NCI-H1436 (cell line): ENCODE data around the gene CTCF.

ENCODE experiments used
- DNase-seq: peaks from one replicate; lab custom pipeline; 2025; lab: John Stamatoyannopoulos, UW

CTCF gene

DNA sequence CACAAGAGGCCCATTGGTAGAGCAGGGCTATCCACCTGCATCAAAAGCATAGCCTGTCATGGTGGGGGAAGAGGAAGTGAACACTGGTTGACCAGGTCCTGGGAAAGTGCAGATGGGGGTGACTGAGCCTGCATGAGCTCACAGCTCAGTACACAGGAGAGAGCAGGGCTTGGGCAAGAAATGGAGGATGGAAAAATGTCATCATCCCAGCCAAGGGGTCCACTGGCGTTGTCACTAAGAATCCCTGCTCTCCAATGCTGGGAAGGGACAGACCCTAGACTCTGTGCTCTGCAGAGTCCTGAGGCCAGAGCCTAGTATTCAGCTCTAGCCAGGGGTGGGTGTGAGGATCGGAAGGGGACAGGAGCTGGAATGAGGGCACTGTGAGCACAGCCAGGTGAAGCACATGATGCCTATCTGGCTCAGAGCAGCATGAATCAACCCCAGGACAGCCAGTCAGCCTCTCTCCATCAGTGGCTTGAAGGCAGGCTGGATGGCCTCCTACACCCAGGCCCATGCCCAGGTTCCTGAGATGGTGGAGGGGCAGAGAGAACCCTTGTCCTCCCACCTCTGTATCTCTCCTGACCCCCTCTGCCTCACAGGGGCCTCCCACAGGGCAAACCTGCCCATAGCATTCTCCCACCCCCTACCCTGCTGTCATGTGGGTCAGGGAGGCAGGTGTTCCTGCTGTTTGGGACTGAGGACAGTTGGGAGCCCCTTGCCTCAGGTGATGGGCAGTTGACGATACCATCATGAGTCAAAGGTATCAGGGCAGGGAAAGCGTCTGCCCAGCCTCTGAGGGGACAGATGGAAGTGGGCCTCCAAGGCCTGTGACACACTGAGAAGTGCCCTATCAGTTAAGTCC lies 13.8 kb upstream of the CTCF start:
- DNase-seq = no peak

DNA sequence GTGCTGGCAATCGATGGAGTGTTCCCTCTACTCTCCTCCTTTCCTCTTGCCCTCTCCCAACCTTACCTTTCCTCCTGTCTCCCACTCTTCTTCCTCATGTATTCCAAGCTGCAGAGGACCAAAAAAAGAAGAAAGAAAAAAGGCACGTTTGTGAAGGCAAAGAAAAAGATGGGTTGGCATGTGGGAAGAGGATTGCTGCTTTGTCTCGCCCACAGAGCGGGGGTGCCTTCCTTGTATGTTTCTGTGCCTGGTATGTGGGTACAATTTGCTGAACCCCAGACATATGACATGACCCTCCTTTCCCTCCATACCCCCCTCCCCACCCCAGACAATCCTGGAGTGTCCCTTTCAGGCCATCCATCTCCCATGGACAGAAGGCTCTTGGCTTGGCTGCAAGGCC lies 13.1 kb upstream of the CTCF start:
- no peak for DNase-seq

DNA sequence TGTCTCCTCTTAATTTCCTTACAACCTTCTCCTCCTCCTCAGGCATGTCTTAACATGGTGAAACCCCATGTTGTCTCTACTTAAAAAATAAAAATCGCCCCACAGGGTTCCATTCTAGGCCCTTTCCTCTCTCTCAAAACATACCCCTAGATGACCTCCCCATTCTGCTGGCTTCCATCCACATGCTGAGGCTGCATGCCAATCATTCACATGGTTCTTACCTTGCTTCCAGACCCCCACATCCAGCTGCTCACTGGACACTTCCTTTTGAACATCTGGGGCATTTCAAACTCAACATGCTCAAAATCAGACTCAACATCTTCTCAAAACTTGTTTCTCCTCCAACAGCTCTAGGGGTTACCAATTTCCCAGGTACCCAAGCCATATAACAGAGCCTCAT lies 12.4 kb upstream of the CTCF start:
- DNase-seq = no peak

DNA sequence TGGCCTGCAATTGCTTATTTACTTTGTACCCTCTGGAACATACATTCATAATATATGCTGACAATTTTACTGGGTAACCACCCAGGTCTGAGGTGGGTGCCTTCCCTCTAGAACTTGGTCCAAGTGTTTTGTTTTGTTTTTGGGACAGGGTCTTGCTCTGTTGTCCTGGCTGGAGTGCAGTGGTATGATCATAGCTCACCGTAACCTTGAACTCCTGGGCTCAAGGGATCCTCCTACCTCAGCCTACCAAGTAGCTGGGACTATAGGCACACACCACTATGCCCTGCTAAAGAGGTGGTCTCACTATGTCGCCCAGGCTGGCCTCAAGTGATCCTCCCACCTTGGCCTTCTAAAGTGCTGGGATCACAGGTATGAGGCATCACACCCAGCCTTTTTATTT lies 11.2 kb upstream of the CTCF start:
- no peak for DNase-seq

DNA sequence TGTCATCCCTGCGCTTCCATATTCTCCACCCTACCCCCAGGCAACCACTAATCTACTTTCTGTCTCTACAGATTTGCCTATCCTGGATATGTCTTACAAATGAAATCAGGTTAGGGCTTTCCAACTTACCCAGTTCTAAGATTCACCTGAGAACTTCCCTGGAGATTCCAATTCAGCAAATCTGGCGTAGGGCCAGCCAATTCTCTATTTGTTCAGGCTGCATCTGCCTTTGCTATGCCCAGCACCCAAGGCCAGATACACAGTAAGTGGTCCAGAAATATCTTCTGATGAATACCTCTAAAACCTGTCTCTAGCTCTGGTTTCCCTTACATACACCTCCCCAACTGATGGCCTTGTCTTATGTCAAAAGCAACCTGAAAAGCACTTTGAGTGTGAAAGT lies 10.4 kb upstream of the CTCF start:
- DNase-seq = no peak

DNA sequence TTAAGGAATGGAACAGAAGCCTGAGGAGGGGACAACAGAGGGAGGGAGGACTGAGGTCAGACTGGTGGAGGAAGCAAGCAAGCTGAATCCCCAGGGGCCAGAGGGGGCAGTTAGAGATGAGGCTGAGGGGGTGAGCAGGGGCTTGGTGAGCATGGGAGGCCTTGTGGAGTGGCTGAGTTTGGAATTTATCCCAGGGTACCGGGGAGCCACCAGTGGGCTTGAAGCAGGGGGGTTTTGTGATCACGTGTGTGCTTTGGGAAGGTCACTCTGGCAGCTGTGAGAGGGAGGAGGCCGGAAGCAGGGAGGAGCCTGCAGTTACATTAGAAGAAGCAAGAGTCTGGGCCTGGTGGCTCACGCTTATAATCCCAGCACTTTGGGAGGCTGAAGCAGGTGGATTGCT lies 9.8 kb upstream of the CTCF start:
- DNase-seq = no peak

DNA sequence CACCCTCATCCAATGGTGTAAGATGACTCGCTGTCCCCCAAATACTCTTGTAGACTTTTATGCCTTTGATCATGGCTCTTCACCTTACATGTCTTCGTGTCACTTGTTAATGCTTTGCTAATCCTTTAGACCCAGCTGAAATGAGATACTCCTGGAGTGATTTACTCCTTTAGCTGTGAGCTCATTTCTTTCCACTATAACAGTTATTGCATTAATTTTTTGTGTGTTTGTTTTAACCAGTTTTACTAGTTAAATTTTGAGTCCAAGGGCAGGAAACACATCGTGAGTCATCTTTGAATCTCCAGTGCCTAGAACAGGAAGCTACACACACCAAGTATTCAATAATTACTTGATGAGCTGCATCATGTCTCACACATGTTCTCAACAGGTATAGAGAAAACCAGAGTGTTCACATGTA lies 6.5 kb upstream of the CTCF start:
- DNase-seq = no peak

DNA sequence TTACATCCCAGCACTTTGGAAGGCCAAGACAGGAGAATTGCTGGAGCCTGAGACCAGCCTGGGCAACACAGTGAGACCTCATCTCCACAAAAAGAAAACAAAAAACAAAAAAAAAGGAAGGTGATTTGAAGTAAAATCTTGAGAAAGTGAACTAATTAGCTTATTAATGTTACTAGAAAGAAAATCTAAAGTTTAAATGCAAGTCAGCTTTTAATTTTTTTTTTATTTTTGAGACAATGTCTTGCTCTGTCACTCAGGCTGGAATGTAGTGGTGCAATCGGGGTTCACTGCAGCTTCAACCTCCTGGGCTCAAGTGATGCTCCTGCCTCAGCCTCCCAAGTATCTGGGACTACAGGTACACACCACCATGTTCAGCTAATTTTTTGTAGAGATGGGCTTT lies 3.5 kb upstream of the CTCF start:
- no peak for DNase-seq

DNA sequence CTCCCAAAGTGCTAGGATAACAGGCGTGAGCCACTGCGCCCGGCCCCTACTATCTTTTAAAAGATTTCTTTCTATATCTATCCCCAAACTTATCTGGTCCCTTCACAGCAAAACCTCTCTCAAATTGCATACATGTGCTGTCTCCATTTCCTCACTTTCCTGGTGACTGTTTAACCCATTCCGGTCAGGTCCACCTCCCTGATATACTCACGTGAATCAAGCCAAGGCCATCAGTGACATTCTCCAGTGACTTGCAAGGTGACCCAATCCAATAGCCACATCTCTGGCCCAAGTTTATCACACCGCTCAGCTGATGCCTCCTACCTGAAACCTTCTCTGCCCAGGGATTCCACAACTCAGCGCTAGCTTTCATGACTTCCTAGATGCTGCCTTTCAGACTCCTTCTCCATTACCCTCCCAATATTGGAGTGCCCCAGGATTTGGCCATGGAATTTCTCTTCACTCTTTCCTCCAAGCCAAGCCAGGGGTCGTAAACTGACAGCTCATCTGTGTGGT lies 1.4 kb upstream of the CTCF start:
- DNase-seq = no peak

DNA sequence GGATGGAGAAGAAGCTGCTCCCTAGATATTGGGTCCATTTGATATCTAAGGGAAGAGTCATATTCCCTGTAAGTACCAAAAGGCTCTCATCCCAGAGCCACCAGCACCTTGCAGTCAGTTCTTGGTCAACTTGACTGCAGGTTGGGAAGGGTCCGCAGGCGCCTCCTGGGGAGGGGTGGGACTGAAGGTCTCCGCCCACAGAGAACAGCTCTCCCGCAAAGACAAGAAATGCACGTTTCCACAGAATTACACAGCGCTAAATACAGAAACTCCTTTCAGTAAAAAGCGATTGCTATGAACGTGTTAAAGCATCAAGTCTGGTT lies 864 bp upstream of the CTCF start:
- no peak for DNase-seq

DNA sequence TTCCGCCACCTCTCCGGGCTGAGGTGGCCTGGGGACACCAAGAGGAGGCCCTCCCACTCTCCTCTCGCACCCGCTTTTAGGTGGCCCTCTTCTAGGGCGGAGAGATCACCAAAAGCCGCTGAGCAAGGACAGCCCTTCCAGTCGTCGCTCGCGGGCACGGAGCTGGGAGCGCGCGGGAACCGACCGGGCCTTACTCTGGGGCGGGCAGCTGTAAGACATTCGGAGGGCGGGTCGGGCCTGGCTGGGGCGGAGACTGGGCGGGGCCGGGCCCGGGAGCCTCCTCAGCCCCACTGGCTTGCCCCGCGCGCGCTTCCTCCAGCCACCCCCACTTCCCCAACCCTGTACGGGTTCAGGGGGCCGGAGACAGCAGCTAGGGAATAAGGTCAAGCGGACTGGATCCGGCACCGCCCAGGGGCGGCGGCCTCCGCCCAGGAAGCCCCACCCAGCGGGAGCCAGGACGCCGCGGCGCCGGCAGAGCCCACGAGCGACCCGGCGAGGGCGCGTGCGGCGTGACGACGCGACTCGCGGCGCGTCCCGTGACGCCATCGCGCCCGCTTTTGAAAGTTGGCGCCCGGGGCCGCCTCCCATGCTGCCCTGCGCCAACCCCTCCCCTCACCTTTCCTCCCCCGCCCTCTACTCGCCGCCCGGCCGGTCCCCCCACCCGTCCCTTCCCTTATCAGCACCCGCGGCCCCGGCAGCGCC lies 351 bp upstream of the CTCF start:
- DNase-seq = peak; percentile 96

DNA sequence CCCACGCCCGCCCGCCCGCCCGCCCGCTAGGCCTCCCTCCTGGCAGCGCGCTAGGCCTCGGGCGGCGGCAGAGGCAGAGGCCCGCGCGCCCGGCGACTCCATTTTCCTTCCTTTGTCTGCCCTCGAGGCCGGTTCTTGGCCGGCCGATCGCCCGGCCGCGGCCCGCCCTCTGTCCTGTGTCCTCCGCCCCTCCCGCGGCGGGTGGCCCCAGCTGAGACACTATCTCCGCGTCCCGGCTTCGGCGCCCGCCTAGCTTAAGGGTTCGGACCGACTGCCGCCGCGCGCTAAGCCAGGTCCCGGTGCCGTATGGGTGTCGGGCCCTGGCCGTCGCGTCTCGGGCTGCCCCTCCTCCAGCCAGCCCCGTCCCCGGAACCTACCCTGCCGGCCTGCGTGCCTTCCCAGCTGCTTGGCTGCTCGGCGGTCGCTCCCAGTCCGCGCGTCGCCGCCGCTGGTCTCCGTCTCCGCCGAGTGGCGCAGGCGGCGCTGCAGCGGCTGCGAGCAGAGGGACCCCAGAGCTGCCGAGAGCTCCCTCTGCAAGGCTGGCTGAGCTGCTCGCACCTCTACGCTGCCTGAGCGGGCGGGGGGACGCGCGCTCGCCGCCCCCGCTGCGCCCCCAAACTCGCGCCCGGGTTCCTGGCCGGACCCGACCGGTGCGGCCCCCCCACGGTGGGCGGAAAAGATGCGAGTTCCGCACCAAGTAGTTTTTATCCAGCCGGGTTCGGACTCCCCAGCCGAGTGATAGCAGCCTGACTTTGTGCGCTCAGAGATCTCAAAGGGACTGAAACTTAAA lies 787 bp downstream of the CTCF start:
- DNase-seq = peak; percentile 30

DNA sequence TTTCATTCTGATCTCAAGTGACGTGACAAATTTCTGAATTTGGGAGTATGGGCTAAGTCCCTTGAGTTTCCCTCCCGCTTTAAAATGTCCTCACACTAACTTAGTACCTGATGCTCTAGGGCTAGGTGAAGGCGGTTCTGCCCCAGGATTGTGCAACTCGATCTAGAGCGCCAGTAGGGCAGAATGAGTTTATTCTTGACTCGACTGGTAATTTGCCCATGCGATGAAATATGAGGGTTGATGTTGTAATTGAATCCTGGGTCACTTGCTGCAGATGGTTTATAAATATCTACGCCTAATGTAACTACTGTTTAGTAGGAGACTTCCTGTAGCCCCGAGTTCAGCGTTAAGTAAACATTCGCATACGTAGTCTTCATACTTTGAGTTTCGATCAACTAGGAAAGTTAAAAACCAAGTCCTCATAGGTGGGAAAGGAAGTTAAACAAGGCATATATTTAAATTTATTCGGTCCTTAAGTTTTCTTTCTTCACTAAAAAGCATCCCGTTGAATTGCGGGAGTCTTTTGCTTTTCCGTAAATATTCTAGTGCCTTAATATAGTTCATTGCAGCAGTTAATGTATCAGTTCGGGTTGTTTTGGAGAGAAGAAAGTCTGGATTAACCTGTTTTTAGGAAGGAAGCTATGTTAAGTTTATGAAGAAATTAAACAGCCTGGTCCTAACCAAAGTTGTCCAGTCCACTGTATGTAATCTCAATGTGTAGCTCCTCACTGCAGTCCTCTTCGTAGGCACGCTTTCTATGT lies 1.6 kb downstream of the CTCF start:
- DNase-seq = peak; percentile 11

DNA sequence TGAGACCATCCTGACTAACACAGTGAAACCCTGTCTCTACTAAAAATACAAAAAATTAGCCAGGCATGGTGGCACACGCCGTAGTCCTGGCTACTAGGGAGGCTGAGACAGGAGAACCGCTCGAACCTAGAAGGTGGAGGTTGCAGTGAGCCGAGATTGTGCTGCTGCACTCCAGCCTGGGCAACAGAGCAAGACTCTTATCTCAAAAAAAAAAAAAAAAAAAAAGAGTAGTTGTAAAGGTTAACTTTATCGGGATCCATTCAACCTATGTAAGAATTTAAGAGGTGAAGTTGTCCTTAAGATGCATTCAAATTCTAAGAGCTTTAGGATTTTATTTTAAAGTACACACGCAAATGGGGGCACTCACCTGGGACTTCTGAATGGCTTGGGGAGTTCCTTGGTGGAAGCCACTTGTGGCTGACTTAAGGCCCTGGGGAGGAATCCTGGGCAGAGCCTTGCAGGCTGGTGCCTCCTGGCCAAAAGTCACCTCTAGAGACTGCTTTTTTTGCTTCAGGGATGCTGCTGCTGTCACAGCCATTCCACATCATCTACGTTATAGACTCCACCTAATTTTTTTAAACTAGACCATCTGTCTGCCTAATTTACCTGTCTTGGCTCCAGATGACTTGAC lies 3.3 kb downstream of the CTCF start:
- no peak for DNase-seq

DNA sequence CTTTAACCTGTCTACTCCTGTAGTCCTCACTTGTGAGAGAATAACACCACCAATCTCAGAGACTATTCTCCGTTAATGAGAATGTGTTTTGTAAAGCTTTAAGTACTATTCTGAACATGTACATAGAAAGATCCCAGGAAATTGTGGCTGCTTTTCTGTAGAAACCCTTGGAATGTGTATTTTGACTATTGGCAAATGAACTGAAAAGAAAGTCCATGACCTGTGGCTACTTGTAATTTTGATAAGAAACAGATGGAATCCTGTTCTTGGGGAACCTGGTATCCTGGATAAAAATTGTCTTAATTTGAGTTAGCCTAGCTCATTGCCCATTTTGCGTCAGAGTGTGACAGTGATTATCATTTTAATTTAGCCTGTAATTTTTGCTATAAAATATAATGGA lies 9.1 kb downstream of the CTCF start:
- no peak for DNase-seq

DNA sequence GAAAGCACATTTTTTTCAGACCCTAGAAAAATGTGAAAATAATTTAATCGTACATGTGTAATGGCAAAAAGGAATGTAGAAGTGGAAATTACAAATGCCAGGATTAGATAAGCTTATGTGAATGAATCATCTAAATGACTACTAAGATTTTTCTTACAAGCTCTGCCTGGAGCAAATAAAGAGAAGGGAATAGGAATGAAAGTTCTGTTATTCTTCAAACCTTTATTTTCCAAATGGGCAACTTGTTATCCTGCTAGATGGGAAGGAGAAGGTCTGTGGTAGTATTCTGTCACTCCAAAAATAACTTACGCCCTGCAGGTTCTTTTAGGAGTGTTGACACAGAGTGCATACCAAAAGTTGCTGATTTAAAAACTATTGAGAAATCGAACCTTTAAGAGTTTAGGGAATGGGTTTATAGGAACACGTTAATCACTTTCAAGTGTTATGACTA lies 9.7 kb downstream of the CTCF start:
- DNase-seq = no peak

DNA sequence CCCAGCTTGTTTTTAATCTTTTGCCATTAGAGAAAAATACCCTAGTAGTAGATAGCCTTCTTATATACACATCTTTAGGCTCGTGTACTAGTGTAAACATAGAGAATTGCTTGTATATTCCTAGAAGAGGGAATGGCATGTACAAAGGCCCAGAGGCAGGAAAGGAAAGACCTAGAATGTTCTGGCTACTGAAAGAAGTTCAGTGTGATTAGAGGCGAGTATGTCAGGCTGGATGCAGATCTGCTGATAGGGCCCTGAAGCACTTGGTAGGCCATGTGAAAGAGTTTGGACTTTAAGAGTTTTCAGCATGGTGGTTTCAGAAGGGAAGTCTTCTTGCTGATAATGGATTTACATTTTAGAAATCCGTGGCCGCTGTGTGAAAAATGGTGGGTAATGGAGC lies 17.4 kb downstream of the CTCF start:
- DNase-seq = no peak

DNA sequence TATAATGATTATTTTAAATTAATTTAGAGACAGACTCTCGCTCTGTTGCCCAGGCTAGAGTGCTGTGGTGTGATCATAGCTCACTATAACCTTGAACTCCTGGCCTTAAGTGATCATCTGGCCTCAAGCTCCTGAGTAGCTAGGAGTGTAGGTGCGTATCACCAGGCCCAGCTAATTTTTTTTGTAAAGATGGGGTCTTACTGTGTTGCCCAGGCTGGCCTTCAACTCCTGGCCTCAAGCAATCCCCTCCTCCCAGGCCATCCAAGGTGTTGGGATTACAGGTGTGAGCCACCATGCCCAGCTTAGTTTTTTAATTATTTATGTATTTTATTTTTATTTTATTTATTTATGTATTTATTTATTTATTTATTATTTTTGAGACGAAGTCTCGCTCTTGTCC lies 17.9 kb downstream of the CTCF start:
- DNase-seq = no peak

DNA sequence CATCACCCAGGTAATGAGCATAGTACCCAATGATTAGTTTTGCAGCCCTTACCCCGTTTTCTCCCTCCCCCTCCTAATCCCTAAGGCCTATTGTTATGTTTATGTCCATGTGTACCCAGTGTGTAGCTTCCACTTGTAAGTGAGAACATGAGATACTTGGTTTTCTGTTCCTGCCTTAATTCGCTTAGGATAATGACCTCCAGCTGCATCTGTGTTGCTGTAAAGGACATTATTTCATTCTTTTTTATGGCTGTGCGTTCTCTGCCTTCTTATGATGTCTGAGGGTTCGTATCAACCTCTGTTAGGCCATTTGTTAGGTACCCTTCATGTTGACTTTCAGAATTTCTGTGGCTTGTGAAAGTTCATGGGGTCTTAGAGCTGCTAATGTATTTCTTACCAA lies 31.0 kb downstream of the CTCF start:
- no peak for DNase-seq

DNA sequence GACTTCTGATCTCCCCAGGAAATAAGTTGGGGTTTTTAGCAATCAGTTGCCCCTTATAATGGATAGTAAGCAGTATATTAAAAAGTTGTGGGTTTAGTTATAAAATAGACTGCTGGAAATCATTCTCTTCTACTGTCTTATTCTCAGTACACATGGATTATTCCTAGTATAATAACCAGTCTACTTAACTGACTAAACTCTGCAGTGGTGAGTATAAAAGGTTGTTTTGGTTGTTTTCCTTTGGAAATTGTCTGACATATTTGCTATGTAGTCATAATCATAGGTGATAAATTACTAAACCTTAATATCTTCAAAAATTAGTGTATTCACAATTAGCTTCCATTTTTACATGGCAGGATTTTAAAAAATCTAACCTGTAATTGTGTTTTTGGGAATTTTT lies 31.4 kb downstream of the CTCF start:
- DNase-seq = no peak

DNA sequence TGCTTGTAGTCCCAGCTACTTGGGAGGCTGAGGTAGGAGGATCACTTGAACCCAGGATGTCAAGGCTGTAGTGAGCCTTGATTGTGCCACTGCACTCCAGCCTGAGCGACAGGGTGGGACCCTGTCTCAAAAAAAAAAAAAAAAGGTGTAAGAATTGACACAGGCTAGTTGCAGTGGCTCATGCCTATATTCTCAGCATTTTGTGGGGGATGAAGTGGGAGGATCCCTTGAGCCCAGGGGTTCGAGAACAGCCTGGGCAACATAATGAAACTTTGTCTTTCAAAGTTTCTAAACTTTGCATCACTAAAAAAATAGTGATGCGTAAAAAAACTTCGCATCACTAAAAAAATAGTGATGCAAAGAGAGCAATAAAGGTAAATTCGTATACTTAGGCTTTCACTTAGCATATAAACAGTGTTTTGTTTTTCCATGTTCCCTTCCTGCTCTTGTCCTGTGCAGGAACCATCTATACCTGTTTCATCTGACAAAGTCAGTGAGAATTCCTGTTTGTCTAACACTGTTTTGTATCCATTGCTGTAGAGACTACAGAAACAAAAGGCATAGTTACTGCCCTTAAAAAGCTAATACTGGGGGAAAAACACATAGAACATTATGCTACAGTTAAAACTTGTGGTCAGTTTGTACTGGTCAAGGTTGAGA lies 32.1 kb downstream of the CTCF start:
- DNase-seq = no peak
